Loucy (cell line): Measurements from ENCODE around the gene NIPAL3.

ENCODE experiments used
- CTCF ChIP-seq: fragments of 200-600 bp; sonication (generic); conservative IDR thresholded peaks from 2 replicates; pipeline ENCODE4 v1.5.1; 2014; ENCODE audit warnings: mild to moderate bottlenecking, antibody characterized with exemption, low read length
- EZH2phosphoT487 ChIP-seq: fragments of 200-600 bp; IDR thresholded peaks from 2 replicates; pipeline ENCODE4 v1.6.1; 2018; ENCODE audit warnings: antibody characterized with exemption, mild to moderate bottlenecking, moderate library complexity, borderline replicate concordance

GRCh38 chr1:24502065-24502708 lies 86.6 kb downstream of the NIPAL3 start:
- TF ChIP-seq CTCF: no peak
- no peak for TF ChIP-seq EZH2phosphoT487
